HG03045 (cell line): ENCODE results near the gene FBXO41.

Source experiments
- ATAC-seq: cut with Tn5 transposase; IDR thresholded peaks from one replicate; pipeline ENCODE4 v1.9.1; 2021; ENCODE audit warnings: mild to moderate bottlenecking, moderate library complexity; ENCODE audit not compliant: unreplicated experiment

The FBXO41 gene

GRCh38 chr2:73249636-73250035 is 34.6 kb downstream of the FBXO41 start:
- no peak for ATAC-seq

- no peak for ATAC-seq
Measured at GRCh38 chr2:73246850-73247249, 37.4 kb downstream of the FBXO41 start.

GRCh38 chr2:73244580-73244979 is 39.7 kb downstream of the FBXO41 start:
- ATAC-seq, result no peak

GRCh38 chr2:73243884-73244570 is 40.3 kb downstream of the FBXO41 start:
- no peak for ATAC-seq

- no peak for ATAC-seq
Measured at GRCh38 chr2:73239776-73240175, 44.5 kb downstream of the FBXO41 start.

- ATAC-seq, result no peak
Measured at GRCh38 chr2:73238976-73239375, 45.3 kb downstream of the FBXO41 start.

- ATAC-seq, result no peak
Measured at GRCh38 chr2:73238149-73238548, 46.1 kb downstream of the FBXO41 start.

GRCh38 chr2:73237168-73237567 is 47.1 kb downstream of the FBXO41 start:
- no peak for ATAC-seq

GRCh38 chr2:73235315-73236028 is 48.8 kb downstream of the FBXO41 start:
- no peak for ATAC-seq

GRCh38 chr2:73233932-73234832 is 50.1 kb downstream of the FBXO41 start, which contains the start of gene CCT7:
CCT7 (plus strand) TSS chr2:73234308; CDS start chr2:73234379, 71 bp downstream.
- peak; percentile 60 for ATAC-seq

GRCh38 chr2:73233154-73233931 is 50.9 kb downstream of the FBXO41 start, which contains the start of gene PRADC1:
PRADC1 (minus strand) TSS chr2:73233239; CDS start chr2:73233160, 79 bp downstream.
- peak; percentile 92 for ATAC-seq

GRCh38 chr2:73232403-73233153 is 51.7 kb downstream of the FBXO41 start:
- peak; percentile 6 for ATAC-seq

GRCh38 chr2:73228631-73229030 is 55.6 kb downstream of the FBXO41 start:
- ATAC-seq, result no peak

GRCh38 chr2:73227086-73227485 is 57.2 kb downstream of the FBXO41 start:
- ATAC-seq, result no peak

- ATAC-seq, result no peak
Measured at GRCh38 chr2:73225513-73226360, 58.5 kb downstream of the FBXO41 start.

- ATAC-seq, result no peak
Measured at GRCh38 chr2:73223821-73224220, 60.5 kb downstream of the FBXO41 start.

GRCh38 chr2:73218298-73218697 is 66.0 kb downstream of the FBXO41 start:
- no peak for ATAC-seq

GRCh38 chr2:73217826-73218225 is 66.5 kb downstream of the FBXO41 start:
- ATAC-seq, result no peak

GRCh38 chr2:73217160-73217559 is 67.1 kb downstream of the FBXO41 start:
- no peak for ATAC-seq
